HL-60/S4 (cell line): Measurements from ENCODE around the gene IQCE.
"Not testable (repeated sequence)": the region's sequence is repeated elsewhere in the genome, so short reads cannot be mapped to it uniquely, and the experiment has no call there.

Experiments
- in situ Hi-C: fragments of 300-500 bp; cut with MboI; formaldehyde crosslinking; loops from 2 replicates; pipeline ENCODE4 v1.14.3; 2022; ENCODE audit warnings: low sequenced_read_pairs

IQCE gene

GRCh38 chr7:2551418-2551817, 7.4 kb upstream of the IQCE start:
- in situ Hi-C loops = no loop called here

DNA sequence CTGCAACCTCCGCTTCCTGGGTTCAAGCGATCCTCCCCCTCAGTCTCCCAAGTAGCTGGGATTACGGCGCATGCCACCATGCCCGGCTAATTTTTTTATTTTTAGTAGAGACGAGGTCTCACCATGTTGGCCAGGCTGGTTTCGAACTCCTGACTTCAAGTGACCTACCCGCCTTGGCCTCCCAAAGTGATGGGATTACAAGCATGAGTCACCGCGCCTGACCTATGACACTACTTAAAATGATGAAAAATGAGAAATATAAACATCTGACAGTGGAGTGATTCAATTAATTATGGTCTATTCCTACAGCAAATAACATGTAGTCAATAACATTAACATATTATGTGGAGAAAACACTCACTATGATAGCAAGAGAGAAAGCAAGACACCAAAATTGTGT, 5.7 kb upstream of the IQCE start:
- in situ Hi-C loops = no loop called here

- in situ Hi-C loops = no loop called here
Measured at GRCh38 chr7:2553831-2554581, 4.8 kb upstream of the IQCE start.

- in situ Hi-C loops = no loop called here
Measured at GRCh38 chr7:2554661-2555111, 4.1 kb upstream of the IQCE start.

DNA sequence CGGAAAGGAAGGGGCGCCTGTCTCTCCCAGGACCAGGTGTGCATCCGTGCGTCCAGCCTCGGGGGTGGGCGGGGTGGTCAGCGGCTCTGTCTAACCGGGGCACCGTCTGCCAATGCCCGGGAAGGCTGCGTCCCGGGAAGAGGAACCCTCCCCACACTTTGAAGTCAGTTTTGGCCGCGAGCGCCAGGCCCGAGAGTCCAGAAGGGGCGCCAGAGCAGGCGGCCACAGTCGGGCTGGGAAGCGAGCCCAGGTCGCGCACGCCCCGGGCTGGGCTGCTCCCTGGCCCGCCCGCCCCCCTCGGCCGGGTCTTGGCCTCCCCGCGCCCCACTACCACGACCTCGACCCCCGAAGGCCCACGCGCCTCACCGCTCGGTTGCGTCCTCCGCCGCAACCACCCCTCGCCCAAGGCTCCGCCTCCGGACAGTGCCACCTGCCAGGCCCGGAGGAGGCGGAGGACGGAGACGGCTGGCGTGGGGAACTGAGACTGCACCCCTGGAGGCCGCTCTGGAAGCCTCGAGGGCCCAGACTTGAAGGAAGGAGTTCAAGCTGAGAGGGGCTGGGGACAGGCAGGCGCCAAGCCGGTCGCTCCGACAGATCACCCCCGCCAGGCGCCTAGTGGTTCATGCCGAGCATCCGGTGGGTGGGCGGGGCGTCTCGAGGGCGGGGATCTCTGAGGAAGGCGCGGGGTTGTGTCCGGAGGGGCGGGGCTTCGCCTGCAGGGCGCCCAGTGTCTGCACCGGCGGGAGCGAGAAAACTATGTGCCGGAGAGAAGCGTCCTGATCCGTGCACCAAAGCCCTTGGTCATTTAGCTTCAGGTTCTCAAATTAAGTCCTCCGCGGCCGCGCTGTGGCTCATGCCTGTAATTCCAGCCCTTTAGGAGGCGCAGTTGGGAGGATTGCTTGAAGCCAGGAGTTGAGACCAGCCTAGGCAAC, 3.4 kb upstream of the IQCE start, which contains the start of gene BRAT1:
Gene BRAT1, minus strand, starts transcription at position 404 of the 932 bp plus-strand sequence. CDS start 1,093 bp downstream, outside the sequence.
- in situ Hi-C loops = no loop called here

- in situ Hi-C loops = no loop called here
Measured at GRCh38 chr7:2559283-2559950, 638 bp downstream of the IQCE start.

- in situ Hi-C loops = not testable (repeated sequence)
Measured at GRCh38 chr7:2563955-2564354, 5.2 kb downstream of the IQCE start.

GRCh38 chr7:2564970-2565540, 6.3 kb downstream of the IQCE start:
- in situ Hi-C loops = no loop called here

DNA sequence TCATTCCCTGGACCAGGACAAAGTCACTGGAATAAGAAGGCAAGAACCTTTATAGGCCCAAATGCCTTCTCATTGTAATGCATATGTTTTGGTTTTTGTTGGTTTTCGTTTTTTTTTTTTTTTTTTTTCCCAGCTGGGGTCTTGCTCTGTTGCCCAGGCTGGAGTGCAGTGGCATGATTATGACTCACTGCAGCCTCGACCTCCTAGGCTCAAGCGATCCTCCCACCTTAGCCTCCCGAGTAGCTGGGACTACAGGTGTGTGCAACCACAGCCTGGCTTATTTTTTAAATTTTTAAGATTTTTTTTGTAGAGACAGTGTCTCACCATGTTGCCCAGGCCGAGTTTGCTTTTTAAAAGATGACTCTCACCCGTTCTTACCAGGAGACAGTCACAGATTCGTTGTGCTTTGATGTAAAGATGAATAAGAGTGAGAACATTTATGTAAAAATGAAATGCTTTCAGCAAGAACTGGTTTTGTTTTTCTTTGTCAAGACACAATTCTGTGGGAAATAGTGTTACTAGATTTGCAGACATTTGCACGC, 7.6 kb downstream of the IQCE start:
- in situ Hi-C loops = no loop called here

DNA sequence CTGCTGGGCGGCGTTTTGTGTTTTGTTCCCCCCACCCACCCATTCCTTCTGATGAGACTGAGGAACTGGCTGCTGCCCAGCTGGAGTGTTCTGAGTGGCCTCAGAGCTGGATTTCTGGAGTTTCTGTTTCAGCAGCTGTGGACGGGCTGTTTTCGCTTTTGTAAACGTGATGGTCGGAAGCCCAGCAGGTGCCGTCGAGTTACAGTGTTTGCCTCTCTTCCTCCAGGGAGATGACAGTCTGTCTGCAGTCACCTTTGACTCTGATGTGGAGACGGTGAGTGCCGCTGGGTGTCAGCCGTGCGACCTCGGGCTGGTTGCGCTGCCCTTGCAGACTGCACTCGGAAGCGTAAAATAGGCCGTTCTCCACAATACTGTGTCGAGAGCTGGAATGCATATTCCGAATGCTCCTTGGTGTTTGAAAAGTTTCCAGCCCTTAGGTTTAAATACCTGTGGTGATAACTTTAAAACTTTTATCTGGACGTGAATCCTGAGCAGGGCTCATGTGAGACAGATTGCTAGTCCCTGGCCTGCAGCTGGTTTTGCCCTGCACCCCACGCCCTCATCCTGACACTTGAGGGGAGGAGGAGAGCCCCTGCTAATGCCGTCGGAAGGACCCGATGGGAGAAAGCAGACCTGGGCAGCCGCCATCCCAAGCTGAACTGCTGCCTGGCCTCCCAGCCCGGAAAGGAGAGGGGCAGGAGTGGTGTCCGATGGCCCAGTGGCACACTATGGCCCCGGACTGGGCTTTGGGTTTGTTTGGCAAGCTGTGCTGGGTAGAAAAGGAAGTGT, 8.3 kb downstream of the IQCE start:
- in situ Hi-C loops = no loop called here

DNA sequence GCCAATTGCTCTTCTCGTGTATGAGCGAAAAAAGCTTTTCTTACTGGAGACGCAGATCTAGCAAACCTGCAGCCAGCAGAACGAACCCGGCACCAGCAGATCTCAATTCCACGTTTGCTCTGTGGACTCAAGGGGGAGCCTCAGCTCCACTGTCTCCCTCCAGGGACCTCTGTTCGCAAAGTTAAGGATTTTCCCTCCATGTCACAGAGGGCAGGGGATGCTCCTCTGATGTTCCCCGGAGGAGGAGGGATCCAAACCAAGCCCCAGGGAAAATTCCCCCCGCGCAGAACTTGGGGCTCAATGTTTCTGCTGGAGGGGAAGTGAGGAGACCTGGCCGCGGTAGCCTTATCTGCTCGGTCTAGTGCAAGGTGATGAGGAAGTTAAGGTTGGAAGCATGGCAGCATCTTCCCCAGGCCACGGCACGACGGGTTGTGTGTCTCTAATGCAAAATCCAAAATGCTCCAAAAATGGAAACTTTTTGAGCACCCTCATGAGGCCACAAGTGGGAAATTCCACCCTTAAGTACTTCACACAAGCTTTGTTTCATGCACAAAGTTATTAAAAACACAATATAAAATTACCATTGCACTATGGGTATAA, 9.0 kb downstream of the IQCE start:
- in situ Hi-C loops = no loop called here

DNA sequence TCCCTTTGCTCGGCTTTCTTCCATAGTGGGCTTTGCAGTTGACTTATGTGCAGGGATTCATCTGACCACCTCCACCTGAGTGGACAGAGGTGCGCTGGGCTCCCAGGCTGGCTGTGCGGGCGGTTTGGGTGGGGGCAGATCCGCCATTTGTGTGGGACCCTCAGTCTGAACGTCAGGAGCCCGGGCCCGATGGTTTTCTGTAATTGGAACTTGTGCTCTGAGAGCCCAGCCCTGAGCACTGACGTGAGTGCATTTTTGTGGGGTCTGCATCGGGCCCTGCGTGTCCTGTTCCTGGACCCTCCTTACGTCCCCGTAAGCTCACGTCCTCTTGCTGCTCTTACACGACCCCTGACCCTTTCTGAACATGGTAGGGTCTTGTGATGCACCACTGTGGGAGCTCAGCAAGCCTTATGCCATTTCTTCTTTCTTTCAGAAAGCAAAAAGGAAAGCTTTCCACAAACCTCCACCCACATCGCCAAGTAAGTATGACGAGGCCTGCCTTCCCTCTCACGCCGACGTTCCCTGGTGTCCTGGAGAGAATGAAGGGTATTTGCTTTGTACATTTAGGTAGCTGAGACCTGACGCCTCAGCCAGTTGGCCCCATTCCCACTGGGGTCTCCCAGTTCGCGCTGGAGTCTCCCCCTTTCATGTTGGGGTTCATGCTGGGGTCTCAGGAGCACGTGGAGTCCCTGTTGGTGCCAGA, 9.9 kb downstream of the IQCE start:
- in situ Hi-C loops = no loop called here

DNA sequence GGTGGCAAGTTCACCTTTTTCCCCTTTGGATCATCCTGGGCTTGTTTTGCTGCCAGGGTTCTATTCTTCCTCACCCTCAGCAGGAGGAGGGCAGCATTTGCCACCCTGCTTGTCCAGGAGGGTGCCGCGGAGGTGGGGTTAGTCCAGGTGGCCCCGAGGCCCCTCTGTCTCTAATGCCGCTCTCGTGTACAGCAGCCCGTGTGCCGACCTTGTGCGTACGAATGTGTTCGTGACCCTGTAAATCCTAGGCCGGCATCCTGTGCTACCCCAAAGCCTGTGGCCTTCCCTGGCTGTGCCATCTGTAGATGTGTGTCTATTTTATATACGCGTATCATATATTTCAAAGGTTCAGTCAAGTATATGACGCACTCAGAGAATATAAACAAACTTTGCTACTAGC, 10.6 kb downstream of the IQCE start:
- in situ Hi-C loops = no loop called here

GRCh38 chr7:2570021-2570420, 11.2 kb downstream of the IQCE start:
- in situ Hi-C loops = no loop called here

DNA sequence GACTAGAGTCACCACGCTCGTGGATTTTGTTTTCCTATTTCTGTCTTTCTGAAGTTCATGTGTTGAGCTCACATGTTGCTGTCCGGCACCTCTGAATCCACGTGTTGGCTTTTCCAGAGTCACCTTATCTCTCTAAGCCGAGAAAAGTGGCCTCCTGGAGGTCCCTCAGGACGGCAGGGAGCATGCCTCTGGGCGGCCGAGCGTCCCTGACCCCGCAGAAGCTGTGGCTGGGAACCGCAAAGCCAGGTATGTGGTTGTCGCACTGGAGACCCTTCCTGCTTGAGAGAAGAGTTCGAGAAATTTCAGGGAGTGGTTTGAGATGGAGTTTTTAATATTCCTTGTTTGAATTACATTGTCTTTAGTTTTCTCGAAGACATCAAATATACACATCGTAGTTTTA, 12.6 kb downstream of the IQCE start:
- in situ Hi-C loops = no loop called here

- in situ Hi-C loops = no loop called here
Measured at GRCh38 chr7:2572101-2572842, 13.5 kb downstream of the IQCE start.

DNA sequence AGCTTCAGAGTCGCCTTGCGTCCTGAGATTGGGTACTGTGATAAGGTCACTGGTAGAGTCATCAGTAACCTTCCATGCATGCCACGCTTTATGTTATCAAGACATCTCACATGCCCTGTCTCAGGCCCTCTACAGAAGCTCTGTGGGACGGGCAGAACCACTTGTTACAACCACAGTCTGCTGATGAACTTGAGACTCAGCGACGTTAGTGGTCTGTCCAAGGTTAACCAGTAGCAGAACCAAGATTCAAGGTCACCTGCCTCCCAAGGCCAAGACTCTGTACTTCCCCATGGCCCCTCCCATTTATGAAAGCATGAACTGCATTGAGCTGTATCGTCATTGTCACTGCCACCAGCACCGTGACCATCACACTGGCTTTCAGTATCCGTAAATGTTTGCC, 15.0 kb downstream of the IQCE start:
- in situ Hi-C loops = no loop called here

GRCh38 chr7:2575046-2575732, 16.4 kb downstream of the IQCE start:
- in situ Hi-C loops = no loop called here
